CD4-positive, alpha-beta T cell treated with Interleukin-4 for 4 hours (primary cell): ENCODE measurements around the gene SALL4.
"Not testable (repeated sequence)": the region's sequence is repeated elsewhere in the genome, so short reads cannot be mapped to it uniquely, and the experiment has no call there.

Source experiments
- DNase-seq: peaks from one replicate; pipeline ENCODE4 v3.0.0-alpha.2; 2020

Gene SALL4

DNA sequence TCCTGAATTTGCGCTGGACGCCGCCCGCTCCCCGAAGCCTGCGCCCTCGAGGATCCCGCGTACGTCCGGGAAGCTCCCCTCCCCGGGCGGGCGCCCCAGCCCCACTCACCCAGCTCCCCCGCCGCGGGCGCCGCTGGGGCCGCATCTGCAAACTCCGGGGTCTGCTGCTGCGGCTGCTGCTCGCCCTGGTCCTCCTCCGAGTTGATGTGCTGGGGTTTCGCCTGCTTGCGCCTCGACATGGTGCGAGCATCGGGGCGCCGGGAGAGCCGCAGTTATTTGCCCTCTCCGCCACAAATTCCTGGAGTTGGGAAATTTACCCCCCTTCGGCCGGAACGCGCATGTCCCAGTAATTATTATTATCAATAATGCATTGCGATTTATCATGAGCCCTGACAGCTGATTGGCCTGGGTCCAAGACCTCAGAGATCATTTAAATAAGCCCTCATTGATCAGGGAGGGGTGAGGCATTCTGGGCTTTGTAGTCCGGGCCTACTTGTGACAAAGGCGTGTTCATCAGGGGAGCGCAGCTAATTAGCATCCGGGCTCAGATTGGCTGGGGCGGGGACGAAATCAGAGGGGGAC is at the start of gene SALL4:
Gene SALL4, minus strand, starts transcription at position 352 of the 582 bp plus-strand sequence. Its CDS starts 113 bp downstream, at position 239.
- DNase-seq, result no peak

DNA sequence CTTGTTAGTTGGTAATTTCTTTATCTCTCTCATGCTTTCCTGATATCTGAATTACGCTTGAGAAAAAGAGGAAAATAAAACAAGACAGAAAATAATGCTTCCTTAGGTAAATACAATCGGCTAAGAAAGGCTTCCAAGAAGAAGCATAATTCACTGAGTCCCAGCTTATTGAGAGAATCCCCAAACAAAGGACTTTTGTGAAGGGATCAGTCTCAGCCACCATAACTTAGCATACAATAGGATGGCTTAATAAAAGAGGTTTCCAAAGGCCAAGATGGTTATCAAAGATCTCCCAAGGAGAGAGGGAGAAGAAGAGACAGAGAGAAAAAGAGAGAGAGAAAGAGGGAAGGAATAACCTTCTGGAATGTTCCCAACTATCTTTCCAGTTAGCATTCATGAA is 46.0 kb upstream of the SALL4 start:
- DNase-seq, result no peak

DNA sequence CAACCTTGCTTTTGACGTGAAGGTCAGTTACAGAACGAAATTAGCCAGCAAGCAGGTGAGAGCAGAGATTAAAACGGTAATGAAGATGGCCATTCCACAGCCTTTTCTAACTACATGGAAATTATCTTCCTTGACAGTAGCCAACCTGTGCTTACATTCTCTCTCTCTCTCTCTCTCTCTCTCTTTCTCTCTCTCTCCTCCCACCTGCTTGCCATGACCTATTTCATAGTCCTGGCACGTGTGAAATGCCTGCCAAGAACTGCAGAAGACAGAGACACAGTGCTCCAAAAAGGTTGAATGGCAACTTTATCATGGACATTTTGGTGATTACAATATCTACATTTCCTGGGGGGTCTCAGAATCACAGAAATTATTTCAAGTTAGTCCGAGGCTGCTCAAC is 38.5 kb upstream of the SALL4 start:
- DNase-seq, result no peak

DNA sequence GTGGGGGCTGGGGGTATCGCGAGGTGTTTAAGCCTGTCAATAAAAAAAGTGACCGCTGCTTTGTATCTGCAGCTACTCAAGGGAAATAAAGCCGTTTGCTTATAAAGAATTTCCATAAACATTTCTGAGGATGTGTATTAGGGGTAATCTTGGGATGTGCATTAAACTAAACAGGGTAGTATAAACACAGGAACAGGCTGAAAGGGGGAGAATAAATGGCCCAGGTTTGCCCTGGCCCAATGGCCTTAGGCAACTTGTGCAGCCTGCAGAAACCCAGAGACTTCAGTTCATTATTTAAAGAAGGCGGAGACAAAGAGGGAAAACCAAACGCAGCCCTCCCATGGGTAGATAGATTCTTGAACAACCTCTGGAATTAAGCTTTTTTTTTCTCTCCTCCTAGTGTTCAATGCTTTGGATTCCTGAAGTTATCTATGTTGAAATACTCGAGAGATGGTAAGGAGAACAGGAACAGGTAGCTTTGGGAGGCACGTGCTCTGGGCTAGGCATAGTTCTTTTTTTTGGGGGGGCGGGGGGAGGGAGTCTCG is 35.6 kb upstream of the SALL4 start:
- no peak for DNase-seq

DNA sequence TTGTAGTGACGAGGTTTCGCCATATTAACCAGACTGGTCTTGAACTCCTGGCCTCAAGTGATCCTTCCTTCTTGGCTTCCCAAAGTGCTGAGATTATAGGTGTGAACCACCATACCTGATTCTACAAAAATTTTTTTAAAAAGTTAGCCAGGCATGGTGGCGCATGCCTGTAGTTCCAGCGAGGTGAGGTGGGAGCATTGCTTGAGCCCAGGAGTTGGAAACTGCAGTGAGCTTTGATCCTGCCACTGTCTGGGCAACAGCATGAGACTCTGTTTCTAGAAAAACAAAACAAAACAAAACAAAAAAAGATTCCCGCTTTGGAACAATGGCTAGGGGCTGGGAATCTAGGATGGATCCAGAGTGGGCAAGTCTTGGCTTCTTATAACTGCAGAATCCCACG is 35.1 kb upstream of the SALL4 start:
- no peak for DNase-seq

DNA sequence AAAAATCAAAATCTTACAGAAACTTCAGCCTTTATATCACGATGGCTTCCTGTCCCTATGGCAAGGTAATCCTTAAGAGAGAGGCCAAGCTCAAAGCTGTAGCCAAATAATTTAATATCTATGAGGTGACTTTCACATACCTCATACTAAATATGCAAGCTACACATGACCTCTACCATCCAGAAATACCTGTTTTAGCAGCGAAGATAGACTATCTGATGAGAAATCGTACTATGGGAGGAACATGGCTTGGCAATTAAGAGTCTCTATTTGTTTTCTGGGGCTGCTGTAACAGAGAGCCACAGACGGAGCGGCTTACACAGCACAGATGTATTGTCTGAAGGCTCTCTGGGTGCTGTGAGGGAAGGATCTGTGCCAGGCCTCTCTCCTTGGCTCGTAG is 31.0 kb upstream of the SALL4 start:
- DNase-seq, result no peak

DNA sequence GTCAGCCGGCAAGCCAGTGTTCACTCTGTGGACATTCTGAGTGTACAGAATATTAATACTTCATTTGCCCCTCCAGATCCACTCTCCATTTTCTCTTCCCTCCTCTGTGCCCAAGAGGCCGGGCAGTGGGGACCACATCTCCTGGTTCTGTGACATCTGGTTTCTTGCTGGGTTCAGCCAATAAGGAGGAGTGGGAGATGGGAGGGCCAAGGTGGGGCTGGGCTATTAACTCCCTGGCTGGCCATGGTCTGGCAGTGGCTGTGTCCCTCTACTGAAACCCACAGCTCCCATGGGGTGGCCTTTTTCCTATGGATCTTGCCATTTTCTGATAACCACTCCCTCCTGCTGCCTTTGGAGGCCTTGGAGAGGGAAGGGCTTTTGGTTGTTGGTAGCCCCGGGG is 30.0 kb upstream of the SALL4 start:
- DNase-seq, result no peak

DNA sequence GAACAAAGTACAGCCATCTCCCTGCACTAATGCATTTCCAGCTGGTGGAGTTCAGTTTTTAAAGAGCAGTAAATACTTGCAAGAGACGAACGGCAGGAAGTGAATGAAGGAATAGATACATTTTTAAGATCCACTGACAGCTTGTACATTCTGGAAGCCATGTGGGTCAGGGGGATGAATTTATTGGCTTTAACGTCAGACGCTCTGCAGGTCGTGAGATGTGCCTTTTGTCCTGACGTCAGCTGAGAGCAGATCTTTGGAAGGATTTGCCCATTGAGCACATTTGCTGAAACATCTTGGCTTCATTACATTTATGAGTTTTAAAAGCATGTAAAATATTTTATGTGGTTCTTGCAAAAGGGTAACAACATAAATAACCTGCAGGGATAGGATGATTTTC is 29.5 kb upstream of the SALL4 start:
- DNase-seq, result no peak

DNA sequence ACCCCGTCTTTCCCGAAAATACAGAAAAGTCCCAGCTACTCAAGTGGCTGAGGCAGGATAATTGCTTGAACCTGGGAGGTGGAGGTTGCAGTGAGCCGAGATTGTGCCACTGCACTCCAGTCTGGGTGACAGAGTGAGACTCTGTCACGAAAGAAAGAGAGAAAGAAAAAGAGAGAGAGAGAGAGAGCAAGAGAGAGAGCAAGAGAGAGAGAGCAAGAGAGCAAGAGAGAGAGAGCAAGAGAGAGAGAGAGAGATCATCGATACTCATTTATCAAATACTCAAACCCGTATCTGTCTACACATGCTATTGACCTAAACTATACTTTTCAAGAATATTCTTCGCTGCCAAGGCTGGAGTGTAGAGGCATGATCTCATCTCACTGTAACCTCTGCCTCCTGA is 28.2 kb upstream of the SALL4 start:
- no peak for DNase-seq

DNA sequence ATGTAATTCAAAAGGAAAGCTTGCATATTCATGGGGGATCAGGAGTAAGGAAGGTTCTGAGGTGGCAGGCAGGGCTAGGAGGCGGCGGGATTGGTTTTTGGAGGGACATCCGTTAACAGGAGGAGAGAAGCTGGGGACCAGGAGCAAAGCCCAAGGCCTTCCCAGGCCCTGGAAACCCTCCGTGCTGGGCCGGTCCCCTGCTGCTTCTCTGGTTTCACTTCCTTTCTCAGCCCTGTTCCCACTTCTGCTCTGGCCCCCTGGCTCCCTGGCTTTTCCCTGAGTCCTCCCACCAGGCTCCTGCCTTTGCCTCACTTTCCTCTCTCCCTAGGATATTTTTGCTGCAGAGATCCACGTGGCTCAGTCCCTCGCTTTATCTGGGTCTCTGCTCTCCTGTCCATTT is 26.4 kb upstream of the SALL4 start:
- no peak for DNase-seq

DNA sequence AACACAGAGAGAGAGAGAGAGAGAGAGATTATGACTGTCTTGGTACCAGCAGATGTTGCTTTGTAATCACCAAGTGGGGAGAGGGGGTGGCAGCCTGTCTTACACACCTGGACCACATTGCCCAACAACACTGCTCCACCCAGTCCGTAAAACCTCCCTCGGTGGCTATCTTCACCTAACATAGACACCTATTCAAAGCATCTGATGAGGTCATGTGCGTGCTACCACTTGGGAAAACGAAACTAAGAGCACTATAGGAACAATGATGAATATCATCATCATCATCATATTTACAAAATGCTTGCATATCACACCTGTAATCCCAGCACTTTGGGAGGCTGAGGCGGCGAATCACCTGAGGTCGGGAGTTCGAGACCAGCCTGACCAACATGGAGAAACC is 24.1 kb upstream of the SALL4 start:
- no peak for DNase-seq

DNA sequence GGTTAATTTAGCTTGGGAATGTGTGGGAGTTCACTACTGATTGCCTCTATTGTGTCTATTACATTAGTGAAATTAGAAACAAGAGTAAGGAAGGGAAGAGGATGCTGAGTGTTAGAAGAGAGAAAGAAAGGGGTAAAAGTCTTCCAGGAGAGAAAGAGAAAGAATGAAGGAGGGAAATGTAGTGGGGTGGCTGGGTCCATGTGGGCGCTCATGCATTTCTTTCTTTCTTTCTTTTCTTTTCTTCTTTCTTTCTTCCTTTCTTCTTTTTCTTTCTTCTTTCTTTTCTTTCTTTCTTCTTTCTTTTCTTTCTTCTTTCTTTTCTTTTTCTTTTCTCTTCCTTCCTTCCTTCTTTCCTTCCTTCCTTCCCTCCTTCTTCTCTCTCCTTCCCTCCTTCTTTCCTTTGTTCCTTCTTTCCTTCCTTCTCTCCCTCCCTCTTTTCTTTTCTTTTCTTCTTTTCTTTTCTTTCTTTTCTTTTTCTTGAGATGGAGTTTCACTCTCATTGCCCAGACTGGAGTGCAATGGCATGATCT is 16.2 kb upstream of the SALL4 start:
- DNase-seq, result no peak

DNA sequence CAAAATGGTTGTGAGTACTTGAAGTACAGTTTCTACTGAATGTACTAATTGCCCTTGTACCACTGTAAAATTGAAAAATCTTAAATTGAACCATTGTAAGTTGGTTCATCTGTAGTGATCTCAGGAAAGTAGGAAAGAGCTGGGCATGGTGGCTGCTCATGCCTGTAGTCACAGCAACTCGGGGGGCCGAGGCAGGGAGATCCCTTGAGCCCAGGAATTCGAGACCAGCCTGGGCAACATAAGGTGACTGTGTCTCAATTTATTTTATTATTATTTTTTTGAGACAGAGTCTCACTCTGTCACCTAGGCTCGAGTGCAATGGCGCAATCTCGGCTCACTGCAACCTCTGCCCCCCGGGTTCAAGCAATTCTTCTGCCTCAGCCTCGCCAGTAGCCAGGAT is 14.5 kb upstream of the SALL4 start:
- not testable (repeated sequence) for DNase-seq

DNA sequence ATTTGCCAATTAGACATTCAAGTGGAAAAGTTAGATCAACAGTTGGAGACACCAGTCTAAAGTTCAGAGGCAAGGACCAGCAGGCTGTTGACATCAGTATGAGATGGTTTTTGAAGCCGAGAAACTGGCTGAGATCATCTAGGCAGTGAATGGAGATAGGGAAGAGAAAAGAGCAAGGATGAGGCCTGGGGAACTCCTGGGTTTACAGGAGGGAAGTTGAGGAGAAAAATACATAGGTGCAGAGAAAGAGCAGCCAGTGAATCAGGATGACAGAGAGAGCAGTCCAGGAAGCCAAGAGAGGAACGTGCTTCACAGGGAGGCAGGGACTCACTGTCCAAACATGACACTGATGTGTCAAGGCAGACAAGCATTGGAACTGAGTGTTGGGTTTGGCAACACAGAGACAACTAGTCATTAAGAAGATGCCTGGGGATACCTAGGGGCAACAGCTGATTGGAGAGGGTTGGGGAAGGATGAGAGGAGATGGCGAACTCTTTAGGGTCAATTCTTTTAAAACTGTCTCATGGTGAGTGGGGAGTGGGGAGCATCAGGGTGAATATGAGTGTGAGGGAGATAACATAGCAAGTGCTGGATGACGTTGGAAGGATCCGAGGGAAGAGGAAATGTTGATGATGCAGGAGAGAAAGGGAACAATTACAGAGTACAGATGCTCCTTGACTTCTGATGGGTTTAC is 13.2 kb upstream of the SALL4 start:
- no peak for DNase-seq

DNA sequence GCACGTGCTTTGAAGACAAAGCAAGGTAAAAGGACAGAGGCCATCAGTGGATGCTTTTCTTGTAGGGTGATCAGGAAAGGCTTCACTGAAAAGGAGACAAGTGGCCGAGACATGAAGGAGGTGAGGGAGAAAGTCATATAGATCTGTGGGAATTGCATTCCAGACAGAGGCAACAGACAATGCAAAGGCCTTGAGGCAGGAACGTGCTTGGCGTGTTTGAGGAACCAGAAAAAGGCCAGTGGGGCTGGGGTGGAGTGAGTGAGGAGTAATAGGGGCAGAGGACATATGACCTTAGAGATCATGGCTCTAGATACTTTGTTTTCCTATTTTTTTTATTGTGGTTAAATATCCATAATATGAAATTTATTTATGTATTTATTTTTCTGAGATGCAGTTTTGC is 10.5 kb upstream of the SALL4 start:
- no peak for DNase-seq

DNA sequence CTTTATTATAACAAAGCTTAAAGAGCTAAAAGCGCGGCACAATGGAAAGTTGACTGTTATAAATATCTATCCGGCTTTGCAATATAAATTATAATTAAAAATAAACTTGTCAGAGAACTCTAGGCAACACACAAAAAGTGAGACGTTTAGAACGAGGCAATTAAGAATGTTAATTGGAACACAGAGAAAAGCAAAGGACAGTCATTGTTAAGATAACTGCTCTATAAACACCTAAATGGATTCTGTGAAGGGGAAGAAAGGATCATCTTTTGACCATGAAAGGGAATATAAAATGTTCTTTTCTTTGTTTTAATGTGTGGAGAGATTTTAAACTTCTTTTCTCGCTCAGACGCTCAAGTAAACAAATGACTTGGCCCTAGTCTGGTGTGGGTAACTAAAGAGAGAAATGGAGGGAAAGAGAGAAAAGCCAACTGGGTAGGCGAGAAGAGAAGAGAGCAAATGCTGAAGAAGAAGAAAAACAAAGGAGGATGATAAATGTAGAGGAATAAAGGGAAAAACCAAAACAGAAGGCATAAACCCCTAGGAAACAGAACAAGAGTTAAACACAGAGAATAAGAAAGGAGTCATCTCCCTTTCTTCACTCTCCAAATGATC is 9.3 kb upstream of the SALL4 start:
- no peak for DNase-seq

DNA sequence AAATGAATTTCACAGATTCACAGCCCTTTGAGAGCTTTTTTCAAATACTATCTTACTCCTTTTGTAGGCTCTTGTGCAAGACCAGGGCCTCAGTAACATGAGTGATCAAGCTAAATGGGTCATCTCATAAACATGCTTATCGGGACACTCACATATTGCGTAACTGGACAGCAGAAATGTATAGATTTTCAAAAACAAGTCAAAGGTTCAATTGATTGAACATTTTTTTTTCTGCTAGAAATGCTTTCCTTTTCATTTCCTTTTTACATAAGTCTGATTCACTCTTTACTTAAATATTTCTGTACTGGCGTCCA is 8.7 kb upstream of the SALL4 start:
- no peak for DNase-seq

DNA sequence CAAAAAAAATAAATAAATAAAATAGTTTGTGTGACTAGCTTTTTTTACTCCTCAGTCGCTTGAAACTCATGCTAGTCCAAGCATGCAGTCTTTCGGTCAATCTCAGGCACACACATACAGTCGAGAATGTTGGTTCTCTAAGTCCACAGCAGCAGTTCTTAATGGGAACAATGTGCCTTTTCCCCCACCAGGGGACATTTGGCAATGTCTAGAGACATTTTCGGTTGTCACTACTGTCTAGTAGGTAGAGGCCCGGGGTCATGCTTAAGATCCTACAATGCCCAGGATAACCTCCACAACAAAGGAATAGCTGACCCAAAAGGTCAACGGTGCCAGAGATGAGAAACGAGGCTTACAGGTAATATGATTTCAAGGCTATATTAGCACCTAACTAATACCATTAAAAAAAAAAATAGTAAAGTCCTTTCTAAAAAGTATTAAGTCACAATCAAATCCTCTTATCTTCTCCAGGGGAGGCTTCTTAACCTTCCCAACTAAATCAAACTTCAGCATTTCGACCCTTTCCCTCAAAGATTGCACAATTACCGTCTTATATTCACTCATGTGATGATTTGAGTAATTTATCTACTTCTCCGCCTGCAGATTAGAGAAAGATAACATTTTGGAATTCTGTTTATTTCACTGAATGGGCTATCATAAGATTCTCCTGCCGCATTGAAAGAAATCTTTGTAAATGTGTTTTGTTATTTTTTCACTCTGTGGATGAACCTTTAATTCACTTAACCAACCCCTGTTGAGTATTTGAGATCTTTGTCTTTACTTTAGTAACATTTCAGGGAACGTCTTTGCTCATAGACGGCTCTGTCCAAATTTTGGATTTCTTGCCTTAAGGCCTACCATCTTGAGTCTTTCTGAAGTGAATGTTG is 8.1 kb upstream of the SALL4 start:
- DNase-seq, result no peak

DNA sequence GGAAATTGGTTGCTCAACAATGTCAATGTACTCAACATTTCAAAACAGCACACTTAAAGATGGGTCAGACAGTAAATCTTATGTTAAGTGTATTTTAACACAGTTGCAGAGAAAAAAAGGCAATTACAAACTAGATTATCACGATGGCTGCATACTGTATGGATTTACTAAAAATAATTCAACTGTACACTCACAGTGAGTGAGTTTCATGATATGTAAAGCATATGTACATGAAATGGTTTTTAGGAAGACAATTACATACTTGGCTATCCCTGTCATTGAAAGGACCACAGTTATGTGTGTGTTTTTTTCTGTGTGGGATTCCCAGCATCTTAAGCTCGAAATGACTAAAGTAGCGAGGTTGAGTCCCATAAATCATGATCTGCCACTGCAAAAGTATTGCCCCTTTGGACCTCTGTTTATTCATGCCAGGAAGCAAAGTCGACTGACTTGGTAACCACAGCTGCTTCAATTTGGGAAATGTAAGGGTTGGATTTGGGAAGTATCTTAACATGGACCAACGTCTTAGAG is 5.5 kb upstream of the SALL4 start:
- no peak for DNase-seq

DNA sequence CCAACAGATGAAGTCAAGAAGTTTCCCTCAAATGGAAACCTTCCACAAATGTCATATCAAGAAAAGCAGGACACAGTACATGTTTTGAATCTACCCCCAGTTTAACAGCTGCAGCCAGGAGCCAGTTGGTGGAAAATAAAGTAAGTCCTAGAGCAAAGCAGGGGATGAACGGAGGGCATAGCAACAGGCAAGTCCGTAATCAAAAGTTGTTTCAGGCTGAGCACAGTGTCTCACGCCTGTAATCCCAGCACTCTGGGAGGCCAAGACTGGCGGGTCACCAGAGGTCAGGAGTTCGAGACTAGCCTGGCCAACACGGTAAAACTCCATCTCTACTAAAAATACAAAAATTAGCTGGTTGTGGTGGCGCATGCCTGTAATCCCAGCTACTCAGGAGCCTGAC is 2.4 kb upstream of the SALL4 start:
- no peak for DNase-seq

DNA sequence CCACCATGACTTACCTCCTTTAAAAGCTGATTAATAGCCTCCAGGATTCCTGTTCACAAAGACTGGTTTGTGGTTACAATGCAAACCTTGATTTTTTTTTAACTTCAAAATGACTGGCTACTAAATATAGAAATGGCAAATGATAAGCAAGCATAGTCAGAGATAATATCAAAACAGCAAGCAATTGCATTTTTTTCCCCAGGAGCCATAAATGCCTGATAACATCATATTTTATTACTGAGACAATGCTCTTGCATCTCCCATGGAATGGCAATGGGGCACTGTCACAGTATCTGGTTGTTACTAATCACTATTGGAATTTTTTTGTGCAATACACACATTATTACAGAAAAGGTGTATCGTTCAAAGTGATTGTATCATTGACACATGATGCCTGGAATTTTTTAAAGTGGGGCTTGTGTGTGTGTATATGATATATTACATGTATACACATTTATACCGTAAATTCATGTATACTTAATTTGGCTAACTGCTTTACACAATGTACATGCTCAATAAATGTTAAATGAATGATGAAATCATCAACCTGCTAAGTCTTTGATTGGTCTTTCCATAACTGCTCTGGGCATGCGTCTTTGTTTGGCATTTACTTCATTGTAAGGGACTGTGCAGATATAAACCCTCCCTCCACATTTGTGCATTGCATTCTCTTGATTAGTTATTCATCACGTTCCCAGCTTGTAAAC is 980 bp upstream of the SALL4 start:
- DNase-seq, result no peak

DNA sequence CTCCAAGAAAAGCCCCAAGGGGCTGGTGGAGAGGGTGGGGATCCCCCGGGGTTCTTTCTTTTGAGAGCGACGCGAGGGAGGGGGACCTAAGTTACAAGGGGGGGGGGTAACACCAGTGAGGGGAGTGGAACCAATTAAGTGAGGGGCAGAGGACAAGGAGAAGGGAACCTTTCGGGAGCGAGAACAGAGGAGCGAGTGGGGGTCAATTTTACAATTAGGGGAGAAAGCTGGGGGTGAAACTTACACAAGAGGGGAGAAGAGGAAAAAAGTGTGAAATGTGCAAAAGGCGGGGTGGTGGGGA is 548 bp downstream of the SALL4 start:
- no peak for DNase-seq
